B cell (primary cell): ENCODE measurements around the gene PRUNE2. TPM values are rescaled to one million over a fixed set of nuclear protein-coding genes. Genes with fewer than 3 reads are reported as not detected.

Source experiments
- ATAC-seq: fragments of 200-7000 bp; cut with Tn5 transposase; one replicate; pipeline ENCODE4 v1.10.0; 2021; ENCODE audit warnings: low read depth, mild to moderate bottlenecking, moderate number of reproducible peaks, moderate library complexity
- CTCF ChIA-PET: fragments of 350-600 bp; sonication (Branson Sonifier 250); formaldehyde crosslinking; loops from one replicate; lab custom pipeline; 2021; ENCODE audit warnings: antibody characterized with exemption, inconsistent platforms; lab: Charles Lee
- POLR2A ChIA-PET: fragments of 350-600 bp; sonication (Branson Sonifier 250); formaldehyde crosslinking; loops from one replicate; lab custom pipeline; 2021; ENCODE audit warnings: antibody characterized with exemption; lab: Charles Lee
- DNase-seq: peaks from one replicate; pipeline ENCODE4 v3.0.0; 2013
- H2AFZ ChIP-seq: 2 replicates; pipeline ENCODE4 v1.6.1; 2012; ENCODE audit warnings: mild to moderate bottlenecking, low read depth, low read length; ENCODE audit not compliant: insufficient read depth, poor library complexity, severe bottlenecking
- H3K27ac ChIP-seq, 2 donors: 1 replicate in 1 of 2; 2 replicates in 1 of 2; pipeline ENCODE4 v1.5.1; 2012 to 2013; ENCODE audit warnings: low read length in 2 of 2, mild to moderate bottlenecking in 2 of 2, moderate library complexity in 1 of 2
- H3K27me3 ChIP-seq, 4 experiments: fragments of 200-600 bp in 1 of 4; sonication (generic) in 1 of 4; replicated peaks in 1 of 4; 1 replicate in 2 of 4; 2 replicates in 2 of 4; pipeline versions ENCODE4 v1.6.1 to v1.7.0; 2013 to 2016; ENCODE audit warnings: low read length in 3 of 4, mild to moderate bottlenecking in 2 of 4, mixed read lengths in 1 of 4, moderate library complexity in 1 of 4; ENCODE audit not compliant: insufficient read depth in 4 of 4, control insufficient read depth in 3 of 4; ENCODE audit errors: control extremely low read depth in 1 of 4
- H3K36me3 ChIP-seq, 2 experiments: replicated peaks in 1 of 2; 1 replicate in 1 of 2; 2 replicates in 1 of 2; pipeline versions ENCODE4 v1.6.1 to v1.7.1; 2013; ENCODE audit warnings: low read length in 1 of 2; ENCODE audit not compliant: insufficient read depth in 2 of 2, control insufficient read depth in 1 of 2; ENCODE audit errors: control extremely low read depth in 1 of 2, extremely low read depth in 1 of 2
- H3K4me1 ChIP-seq, 2 donors: fragments of 200-600 bp in 1 of 2; sonication (generic) in 1 of 2; 1 replicate in 1 of 2; 2 replicates in 1 of 2; pipeline versions ENCODE4 v1.5.1 to v1.6.1; 2013 to 2017; ENCODE audit warnings: low read length in 2 of 2; ENCODE audit not compliant: control insufficient read depth in 2 of 2, insufficient read depth in 2 of 2
- H3K4me2 ChIP-seq: replicated peaks from 2 replicates; pipeline ENCODE3; 2012; ENCODE audit warnings: mild to moderate bottlenecking, low read depth, low read length; ENCODE audit not compliant: poor library complexity, severe bottlenecking
- H3K4me3 ChIP-seq, 5 experiments: fragments of 200-600 bp in 1 of 5; sonication (generic) in 1 of 5; 1 replicate in 3 of 5; 2 replicates in 2 of 5; pipeline versions ENCODE4 v1.5.1 to v1.7.0; 2011 to 2016; ENCODE audit warnings: low read length in 4 of 5, mild to moderate bottlenecking in 4 of 5, low read depth in 2 of 5, control low read depth in 1 of 5, moderate library complexity in 1 of 5; ENCODE audit not compliant: insufficient read depth in 1 of 5; ENCODE audit errors: control extremely low read depth in 1 of 5, extremely low read depth in 1 of 5
- H3K79me2 ChIP-seq: fragments of 200-600 bp; sonication (generic); one replicate; pipeline ENCODE4 v1.6.0; 2016; ENCODE audit warnings: low read length; ENCODE audit not compliant: control insufficient read depth, insufficient read depth
- H3K9ac ChIP-seq: fragments of 200-600 bp; sonication (generic); 2 replicates; pipeline ENCODE4 v1.6.1; 2017; ENCODE audit warnings: mild to moderate bottlenecking, low read length, moderate library complexity
- H3K9me3 ChIP-seq, 3 donors: one replicate each; pipeline versions ENCODE4 v1.6.1 to v1.7.1; 2013; ENCODE audit warnings: low read length in 2 of 3; ENCODE audit not compliant: control insufficient read depth in 2 of 3, insufficient read depth in 1 of 3; ENCODE audit errors: control extremely low read depth in 1 of 3
- H4K20me1 ChIP-seq: 2 replicates; pipeline ENCODE4 v1.6.0; 2012; ENCODE audit warnings: mild to moderate bottlenecking, low read length; ENCODE audit not compliant: insufficient read depth, control insufficient read depth, poor library complexity, severe bottlenecking
- H3K27ac Mint-ChIP-seq: one replicate; pipeline ENCODE4 v1.8.0; 2021; ENCODE audit warnings: mixed read lengths
- H3K27me3 Mint-ChIP-seq: one replicate; pipeline ENCODE4 v1.8.0; 2021; ENCODE audit warnings: mixed read lengths
- H3K4me1 Mint-ChIP-seq: one replicate; pipeline ENCODE4 v1.8.0; 2021; ENCODE audit warnings: mixed read lengths
- H3K4me3 Mint-ChIP-seq: one replicate; pipeline ENCODE4 v1.8.0; 2021; ENCODE audit warnings: mixed read lengths
- H3K9me3 Mint-ChIP-seq: one replicate; pipeline ENCODE4 v1.8.0; 2022; ENCODE audit warnings: mixed read lengths; ENCODE audit not compliant: insufficient read depth
- CTCF ChIP-seq: fragments of 200-600 bp; IDR thresholded peaks from one replicate; pipeline ENCODE4 v1.8.0; 2022; ENCODE audit warnings: antibody characterized with exemption, mild to moderate bottlenecking
- EZH2 ChIP-seq: IDR thresholded peaks from 2 replicates; pipeline ENCODE4 v1.6.1; 2012; ENCODE audit warnings: borderline replicate concordance, low read depth, mild to moderate bottlenecking, moderate library complexity, low read length; ENCODE audit not compliant: insufficient read depth, poor library complexity, severe bottlenecking
- WGBS: methylation state at CpG from one replicate; pipeline ENCODE4 v1.1.5; 2013; ENCODE audit warnings: missing lambda C conversion rate; ENCODE audit not compliant: insufficient coverage; 5-methylcytosine and 5-hydroxymethylcytosine counted together
- intact Hi-C: fragments of 100-400 bp; cut with micrococcal nuclease; formaldehyde crosslinking; loops from one replicate; pipeline ENCODE4 v1.10.0; 2022
- polyA plus RNA-seq: library from polyadenylated mRNA; depleted of rRNA; stranded (reverse); fragments of >200 nt; gene quantifications from 2 replicates; pipeline ENCODE4 v1.2.3, GENCODE V29; 2012
- total RNA-seq, 2 donors: library from RNA; stranded (reverse); fragments of 120-200 nt in 1 of 2; gene quantifications; 1 replicate in 1 of 2; 2 replicates in 1 of 2; pipeline versions ENCODE4 v1.2.3 to v1.2.4, GENCODE V29; 2013 to 2022

Gene PRUNE2
- total and polyA plus RNA-seq, 2 donors (not counting 1 experiment from before 2014, with no cell fraction given), result 0.12 TPM; not detected in 1

GRCh38 chr9:76649894-76650293, 256.0 kb downstream of the PRUNE2 start:
- H3K4me3 Mint-ChIP-seq, result no peak overlapping the region
- no peak overlapping the region for H3K9ac ChIP-seq
- ChIA-PET POLR2A (no interaction called here), CTCF (interaction anchor here (0.8 to 2.1 kb wide), 5 partner anchors 9 to 257 kb away, joined by 3 to 6 read pairs (median 3); no protein-coding TSS in a partner anchor)
- H3K27ac ChIP-seq, result no peak overlapping the region
- no peak overlapping the region for H3K27ac Mint-ChIP-seq
- peaks cover 19 to 22% of the 10 kb centered on the region in 2 donors for H3K4me1 ChIP-seq
- intact Hi-C loops, result loop anchor here (5.0 kb wide), 1 partner anchor 78 kb away; no protein-coding TSS in a partner anchor
- H3K4me2 ChIP-seq, result no peak overlapping the region
- no peak for TF ChIP-seq EZH2
- TF ChIP-seq CTCF, result no peak
- H4K20me1 ChIP-seq, result no peaks in the 10 kb centered on the region
- H3K27me3 Mint-ChIP-seq, result no peaks in the 10 kb centered on the region
- H3K36me3 ChIP-seq, result no peaks in the 10 kb centered on the region
- no peaks in the 10 kb centered on the region for H3K79me2 ChIP-seq
- H3K27me3 ChIP-seq, result no peaks in the 10 kb centered on the region
- no peaks in the 10 kb centered on the region for H3K9me3 Mint-ChIP-seq
- H3K4me1 Mint-ChIP-seq, result peaks cover 29% of the 10 kb centered on the region
- no peaks in the 10 kb centered on the region for H3K9me3 ChIP-seq
- H3K4me3 ChIP-seq, result no peak overlapping the region
- ATAC-seq, result no peak
- DNase-seq, result no peak
- WGBS, result 100% methylated on average over 2 of the region's 2 CpGs
- H2AFZ ChIP-seq, result no peak overlapping the region

GRCh38 chr9:76646249-76646648, 259.7 kb downstream of the PRUNE2 start:
- H4K20me1 ChIP-seq, result no peaks in the 10 kb centered on the region
- H3K4me2 ChIP-seq, result no peak overlapping the region
- Mint-ChIP-seq H3K9me3 (no peaks in the 10 kb centered on the region), H3K4me3 (no peak overlapping the region), H3K4me1 (peaks cover 38% of the 10 kb centered on the region), H3K27ac (no peak overlapping the region), H3K27me3 (no peaks in the 10 kb centered on the region)
- no peak for TF ChIP-seq EZH2
- TF ChIP-seq CTCF, result no peak
- no peaks in the 10 kb centered on the region for H3K79me2 ChIP-seq
- no peak overlapping the region for H2AFZ ChIP-seq
- H3K9ac ChIP-seq, result no peak overlapping the region
- DNase-seq, result no peak
- ChIA-PET POLR2A (no interaction called here), CTCF (interaction anchor here (0.8 to 1.3 kb wide), 2 partner anchors 21 to 197 kb away, joined by 3 read pairs; no protein-coding TSS in a partner anchor)
- intact Hi-C loops, result no loop called here
- no peaks in the 10 kb centered on the region for H3K9me3 ChIP-seq
- H3K27ac ChIP-seq, result no peak overlapping the region
- 93% methylated on average over 4 of the region's 4 CpGs for WGBS
- H3K36me3 ChIP-seq, result no peaks in the 10 kb centered on the region
- no peak overlapping the region for H3K4me3 ChIP-seq
- peaks cover 30 to 39% of the 10 kb centered on the region in 2 donors for H3K4me1 ChIP-seq
- no peak for ATAC-seq
- H3K27me3 ChIP-seq, result no peaks in the 10 kb centered on the region
